IPS-NIHi11 (cell line): Measurements from ENCODE around the gene CENATAC.
"Not testable (repeated sequence)": the region's sequence is repeated elsewhere in the genome, so short reads cannot be mapped to it uniquely, and the experiment has no call there.

Experiments used
- DNase-seq: peaks from one replicate; pipeline ENCODE4 v3.0.0; 2012; ENCODE audit warnings: mixed read lengths, low spot score

CENATAC gene

GRCh38 chr11:119055901-119056300 lies 58.0 kb downstream of the CENATAC start:
- DNase-seq: peak; percentile 11

- peak; percentile 80 for DNase-seq
Observed at GRCh38 chr11:119056421-119056999, 58.6 kb downstream of the CENATAC start.

GRCh38 chr11:119057000-119057769 lies 59.2 kb downstream of the CENATAC start, which contains the start of gene HYOU1:
Gene HYOU1 (minus strand): TSS chr11:119057205. CDS start chr11:119056160, 1,045 bp downstream.
- DNase-seq: peak; percentile 99

- not testable (repeated sequence) for DNase-seq
Observed at GRCh38 chr11:119059128-119059527, 61.2 kb downstream of the CENATAC start.

DNA sequence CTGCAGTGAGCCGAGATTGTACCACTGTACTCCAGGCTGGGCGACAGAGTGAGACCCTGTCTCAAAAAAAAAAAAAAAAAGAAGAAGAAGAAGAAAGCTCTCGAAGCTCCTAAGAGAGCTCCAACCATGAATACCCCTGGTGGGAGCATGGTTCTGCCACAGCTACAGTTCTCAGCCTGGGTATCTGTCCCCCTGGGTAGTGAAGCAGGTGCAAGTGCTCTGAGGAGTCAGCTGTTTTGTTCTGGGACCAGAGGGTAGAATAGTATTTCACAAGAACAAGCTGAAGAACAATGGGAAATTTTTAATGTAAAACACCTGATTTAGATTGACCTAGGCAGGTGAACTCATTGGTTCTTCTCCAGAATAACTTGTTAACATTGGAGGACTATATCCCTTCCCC lies 63.3 kb downstream of the CENATAC start:
- no peak for DNase-seq

- no peak for DNase-seq
Observed at GRCh38 chr11:119062779-119063178, 64.8 kb downstream of the CENATAC start.

DNA sequence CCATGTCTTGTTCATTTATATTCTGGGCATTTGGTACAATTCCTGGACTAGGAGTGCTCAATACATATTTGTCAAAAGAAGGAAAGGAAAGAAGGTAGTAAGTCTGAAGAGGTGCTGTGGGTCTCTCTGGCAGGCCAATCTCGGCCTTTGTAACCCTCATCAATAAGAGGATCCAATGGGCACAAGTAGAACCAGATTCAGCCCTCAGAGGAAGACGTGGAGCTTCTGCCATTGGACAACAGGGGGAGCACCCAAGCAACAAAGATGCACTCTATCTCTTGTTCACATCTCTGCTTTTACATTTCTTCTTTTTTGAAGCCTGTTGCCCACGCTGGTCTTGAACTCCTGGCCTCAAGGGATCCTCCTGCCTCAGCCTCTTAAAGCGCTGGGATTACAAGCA lies 67.4 kb downstream of the CENATAC start:
- peak; percentile 33 for DNase-seq
